ENCODE results near the gene PTGES.

- TF ChIP-seq POLR2A (IDR thresholded peaks at IDR 0.05; ENCODE audit: low read depth, low read length) (no peak), SPI1 (IDR thresholded peaks at IDR 0.05; ENCODE audit: low read depth, low read length) (no peak), POLR2AphosphoS5 (IDR thresholded peaks at IDR 0.05; ENCODE audit: low read depth, low read length) (no peak)
Measured at GRCh38 chr9:129740666-129741464, 12.0 kb downstream of the PTGES start.

Data from GM12891 (cell line).